Measurements from ENCODE around the gene LRMDA. TPM values are rescaled to one million over a fixed set of nuclear protein-coding genes. Genes with fewer than 3 reads are reported as not detected.

LRMDA gene
- polyA plus RNA-seq, 1 donor (not counting 4 experiments of a cell fraction or from before 2014, with no cell fraction given), result not detected

- dilution Hi-C loops (cut with MboI; ENCODE audit: extremely low pct_ligation_motif_present, low sequenced_read_pairs), result no loop called here
- Histone ChIP-seq H3K27me3 (ENCODE audit: control insufficient read depth, extremely low read depth, insufficient read depth, low read length) (no peaks in the 10 kb centered on the region), H3K4me1 (ENCODE audit: control insufficient read depth, extremely low read depth, insufficient read depth, low read length) (no peaks in the 10 kb centered on the region), H3K79me2 (ENCODE audit: control insufficient read depth, insufficient read depth, low read length) (no peaks in the 10 kb centered on the region), H2AFZ (ENCODE audit: control insufficient read depth, low read length) (no peak overlapping the region), H3K9ac (ENCODE audit: control insufficient read depth, extremely low read depth, insufficient read depth, low read length) (no peak overlapping the region), H4K20me1 (ENCODE audit: control insufficient read depth, extremely low read depth, insufficient read depth, low read length) (no peaks in the 10 kb centered on the region), H3K27ac (ENCODE audit: control insufficient read depth, insufficient read depth, low read length) (no peak overlapping the region), H3K36me3 (ENCODE audit: control insufficient read depth in 2 of 2, extremely low read depth in 1 of 2, insufficient read depth in 2 of 2, low read length in 2 of 2) (no peaks in the 10 kb centered on the region), H3K9me3 (ENCODE audit: control insufficient read depth, low read depth, low read length) (no peaks in the 10 kb centered on the region), H3K9me1 (ENCODE audit: control insufficient read depth, extremely low read depth, insufficient read depth, low read length) (no peaks in the 10 kb centered on the region), H3K4me3 (ENCODE audit: control insufficient read depth in 2 of 3, extremely low read depth in 1 of 3, insufficient read depth in 2 of 3, low read depth in 1 of 3, low read length in 3 of 3) (no peak overlapping the region), H3K4me2 (ENCODE audit: control insufficient read depth, extremely low read depth, insufficient read depth, low read depth, low read length) (no peak overlapping the region)
- TF ChIP-seq EZH2 (IDR thresholded peaks at IDR 0.05; ENCODE audit: low read length), result no peak
- TF ChIP-seq, protein P1, sequence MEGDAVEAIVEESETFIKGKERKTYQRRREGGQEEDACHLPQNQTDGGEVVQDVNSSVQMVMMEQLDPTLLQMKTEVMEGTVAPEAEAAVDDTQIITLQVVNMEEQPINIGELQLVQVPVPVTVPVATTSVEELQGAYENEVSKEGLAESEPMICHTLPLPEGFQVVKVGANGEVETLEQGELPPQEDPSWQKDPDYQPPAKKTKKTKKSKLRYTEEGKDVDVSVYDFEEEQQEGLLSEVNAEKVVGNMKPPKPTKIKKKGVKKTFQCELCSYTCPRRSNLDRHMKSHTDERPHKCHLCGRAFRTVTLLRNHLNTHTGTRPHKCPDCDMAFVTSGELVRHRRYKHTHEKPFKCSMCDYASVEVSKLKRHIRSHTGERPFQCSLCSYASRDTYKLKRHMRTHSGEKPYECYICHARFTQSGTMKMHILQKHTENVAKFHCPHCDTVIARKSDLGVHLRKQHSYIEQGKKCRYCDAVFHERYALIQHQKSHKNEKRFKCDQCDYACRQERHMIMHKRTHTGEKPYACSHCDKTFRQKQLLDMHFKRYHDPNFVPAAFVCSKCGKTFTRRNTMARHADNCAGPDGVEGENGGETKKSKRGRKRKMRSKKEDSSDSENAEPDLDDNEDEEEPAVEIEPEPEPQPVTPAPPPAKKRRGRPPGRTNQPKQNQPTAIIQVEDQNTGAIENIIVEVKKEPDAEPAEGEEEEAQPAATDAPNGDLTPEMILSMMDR (optimal IDR thresholded peaks at IDR 0.05 in 1 of 3, IDR thresholded peaks at IDR 0.05 in 1 of 3, conservative IDR thresholded peaks at IDR 0.05 in 1 of 3; ENCODE audit: extremely low read depth in 1 of 3, insufficient read depth in 2 of 3, low read length in 3 of 3), result no peak
- no peak for FAIRE-seq
- DNase-seq (ENCODE audit: low read depth, low spot score), result no peak
Observed at GRCh38 chr10:76268954-76269353, 837.5 kb downstream of the LRMDA start.

DNA sequence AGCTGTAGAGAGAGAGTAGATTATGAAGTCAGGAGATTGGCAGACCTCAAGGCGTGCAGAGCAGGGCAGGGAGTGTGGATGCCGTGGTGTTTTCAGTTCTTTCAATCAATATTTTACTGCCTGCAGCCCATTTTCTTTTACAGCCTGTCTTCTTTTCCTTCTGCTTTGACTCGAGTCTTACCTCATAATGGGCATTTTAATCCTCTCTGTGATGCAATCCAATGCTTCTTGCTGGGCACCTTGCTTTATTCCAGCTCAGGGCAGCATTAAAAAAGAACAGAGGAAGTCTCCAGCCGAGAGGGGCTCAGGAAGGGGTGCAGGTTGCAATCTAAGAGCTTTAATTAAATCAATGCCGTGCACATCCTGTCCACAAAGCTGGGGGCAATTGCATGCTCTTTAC is 839.0 kb downstream of the LRMDA start:
- H2AFZ ChIP-seq (ENCODE audit: control insufficient read depth, low read length), result no peak overlapping the region
- TF ChIP-seq, protein P1 (optimal IDR thresholded peaks at IDR 0.05 in 1 of 3, IDR thresholded peaks at IDR 0.05 in 1 of 3, conservative IDR thresholded peaks at IDR 0.05 in 1 of 3; ENCODE audit: extremely low read depth in 1 of 3, insufficient read depth in 2 of 3, low read length in 3 of 3), result no peak
- no peak for TF ChIP-seq EZH2 (IDR thresholded peaks at IDR 0.05; ENCODE audit: low read length)
- no peak overlapping the region for H3K9ac ChIP-seq (ENCODE audit: control insufficient read depth, extremely low read depth, insufficient read depth, low read length)
- no peaks in the 10 kb centered on the region for H3K36me3 ChIP-seq (ENCODE audit: control insufficient read depth in 2 of 2, extremely low read depth in 1 of 2, insufficient read depth in 2 of 2, low read length in 2 of 2)
- DNase-seq (ENCODE audit: low read depth, low spot score) (no peak), FAIRE-seq (no peak)
- H3K9me3 ChIP-seq (ENCODE audit: control insufficient read depth, low read depth, low read length), result no peaks in the 10 kb centered on the region
- dilution Hi-C loops (cut with MboI; ENCODE audit: extremely low pct_ligation_motif_present, low sequenced_read_pairs), result no loop called here
- no peaks in the 10 kb centered on the region for H3K27me3 ChIP-seq (ENCODE audit: control insufficient read depth, extremely low read depth, insufficient read depth, low read length)
- H3K27ac ChIP-seq (ENCODE audit: control insufficient read depth, insufficient read depth, low read length), result no peak overlapping the region
- H3K79me2 ChIP-seq (ENCODE audit: control insufficient read depth, insufficient read depth, low read length), result no peaks in the 10 kb centered on the region
- no peaks in the 10 kb centered on the region for H3K4me1 ChIP-seq (ENCODE audit: control insufficient read depth, extremely low read depth, insufficient read depth, low read length)
- no peak overlapping the region for H3K4me2 ChIP-seq (ENCODE audit: control insufficient read depth, extremely low read depth, insufficient read depth, low read depth, low read length)
- H4K20me1 ChIP-seq (ENCODE audit: control insufficient read depth, extremely low read depth, insufficient read depth, low read length), result no peaks in the 10 kb centered on the region
- H3K4me3 ChIP-seq (ENCODE audit: control insufficient read depth in 2 of 3, extremely low read depth in 1 of 3, insufficient read depth in 2 of 3, low read depth in 1 of 3, low read length in 3 of 3), result no peak overlapping the region
- H3K9me1 ChIP-seq (ENCODE audit: control insufficient read depth, extremely low read depth, insufficient read depth, low read length), result no peaks in the 10 kb centered on the region

All from keratinocyte (primary cell).